ENCODE data around the gene DUSP2. TPM values are rescaled to one million over a fixed set of nuclear protein-coding genes. Genes with fewer than 3 reads are reported as not detected.

Gene DUSP2
- polyA plus RNA-seq, 3 donors: 2.3 to 15.6 (median 7.8) TPM

- WGBS, 3 donors: 88 to 93% (median 90%) methylated on average over 4 of the region's 4 CpGs
- H3K27ac ChIP-seq (ENCODE audit: low read depth, low read length): no peak overlapping the region
These were observed 23.8 kb downstream of the DUSP2 start for GRCh38 chr2:96121414-96121813.

- 40 to 66% (median 46%) methylated on average over 7 of the region's 7 CpGs for WGBS, 3 donors
These were observed 24.2 kb downstream of the DUSP2 start for GRCh38 chr2:96120991-96121390.

GRCh38 chr2:96120091-96120720 lies 25.0 kb downstream of the DUSP2 start:
- whole genome bisulfite sequencing, 3 donors: 26 to 49% (median 29%) methylated on average over 11 of the region's 11 CpGs
- H3K27ac ChIP-seq (ENCODE audit: low read depth, low read length): no peak overlapping the region

More at GRCh38 chr2:96120991-96121390, 24.2 kb downstream of the DUSP2 start:
- H3K27ac ChIP-seq (ENCODE audit: low read depth, low read length): no peak overlapping the region

- H3K27ac ChIP-seq (ENCODE audit: low read depth, low read length): no peak overlapping the region
- 89 to 94% (median 93%) methylated on average over 5 of the region's 5 CpGs for WGBS, 3 donors
These were observed 25.9 kb downstream of the DUSP2 start for GRCh38 chr2:96119389-96119751.

GRCh38 chr2:96118698-96119388 lies 26.4 kb downstream of the DUSP2 start:
- H3K27ac ChIP-seq (ENCODE audit: low read depth, low read length): no peak overlapping the region
- 88 to 93% (median 89%) methylated on average over 13 of the region's 13 CpGs for WGBS, 3 donors

GRCh38 chr2:96117701-96118588 lies 27.3 kb downstream of the DUSP2 start:
- no peak overlapping the region for H3K27ac ChIP-seq (ENCODE audit: low read depth, low read length)
- 44 to 62% (median 53%) methylated on average over 17 of the region's 17 CpGs for WGBS, 3 donors

- 2 to 3% (median 2%) methylated on average over 32 to 62 of the region's 62 CpGs for WGBS, 3 donors
- no peak overlapping the region for H3K27ac ChIP-seq (ENCODE audit: low read depth, low read length)
These were observed 28.2 kb downstream of the DUSP2 start for GRCh38 chr2:96116879-96117533.

GRCh38 chr2:96116424-96116878 lies 28.8 kb downstream of the DUSP2 start, which contains the start of gene ADRA2B:
Gene ADRA2B (minus strand): TSS chr2:96116571. CDS start chr2:96116149, 422 bp downstream.
- H3K27ac ChIP-seq (ENCODE audit: low read depth, low read length): no peak within 1 kb of the TSS

GRCh38 chr2:96115631-96116423 lies 29.4 kb downstream of the DUSP2 start:
- no peak overlapping the region for H3K27ac ChIP-seq (ENCODE audit: low read depth, low read length)
- 44 to 47% (median 45%) methylated on average over 75 to 77 of the region's 77 CpGs for WGBS, 3 donors

More at GRCh38 chr2:96116424-96116878, 28.8 kb downstream of the DUSP2 start, which contains the start of gene ADRA2B:
- WGBS, 3 donors: 0 to 1% (median 1%) methylated on average over 24 to 64 of the region's 64 CpGs

- 91 to 95% (median 94%) methylated on average over 23 to 24 of the region's 24 CpGs for WGBS, 3 donors
- no peak overlapping the region for H3K27ac ChIP-seq (ENCODE audit: low read depth, low read length)
These were observed 30.2 kb downstream of the DUSP2 start for GRCh38 chr2:96114903-96115581.

- WGBS, 3 donors: 89 to 92% (median 90%) methylated on average over 13 of the region's 13 CpGs
- H3K27ac ChIP-seq (ENCODE audit: low read depth, low read length): no peak overlapping the region
These were observed 30.7 kb downstream of the DUSP2 start for GRCh38 chr2:96114546-96114902.

- 85 to 87% (median 86%) methylated on average over 17 of the region's 17 CpGs for WGBS, 3 donors
- no peak overlapping the region for H3K27ac ChIP-seq (ENCODE audit: low read depth, low read length)
These were observed 31.3 kb downstream of the DUSP2 start for GRCh38 chr2:96113951-96114350.

- 91 to 94% (median 92%) methylated on average over 7 of the region's 7 CpGs for WGBS, 3 donors
- H3K27ac ChIP-seq (ENCODE audit: low read depth, low read length): no peak overlapping the region
These were observed 31.9 kb downstream of the DUSP2 start for GRCh38 chr2:96113367-96113677.

- 85 to 90% (median 88%) methylated on average over 9 of the region's 9 CpGs for WGBS, 3 donors
- no peak overlapping the region for H3K27ac ChIP-seq (ENCODE audit: low read depth, low read length)
These were observed 32.5 kb downstream of the DUSP2 start for GRCh38 chr2:96112501-96113366.

GRCh38 chr2:96111823-96112500 lies 33.3 kb downstream of the DUSP2 start:
- WGBS, 3 donors: 82 to 91% (median 91%) methylated on average over 6 to 7 of the region's 7 CpGs
- H3K27ac ChIP-seq (ENCODE audit: low read depth, low read length): no peak overlapping the region

GRCh38 chr2:96111257-96111640 lies 34.0 kb downstream of the DUSP2 start:
- WGBS, 3 donors: 75 to 84% (median 80%) methylated on average over 4 of the region's 4 CpGs

More at GRCh38 chr2:96111257-96111640, 34.0 kb downstream of the DUSP2 start:
- no peak overlapping the region for H3K27ac ChIP-seq (ENCODE audit: low read depth, low read length)
